CD4-positive, alpha-beta T cell (primary cell): ENCODE results near the gene SENP8. TPM values are rescaled to one million over a fixed set of nuclear protein-coding genes. Genes with fewer than 3 reads are reported as not detected.

Source experiments
- ATAC-seq: fragments of 200-7000 bp; cut with Tn5 transposase; one replicate; pipeline ENCODE4 v1.10.0; 2022; ENCODE audit warnings: mild to moderate bottlenecking; ENCODE audit not compliant: poor library complexity
- CTCF ChIA-PET: fragments of 350-600 bp; sonication (Branson Sonifier 250); formaldehyde crosslinking; loops from one replicate; lab custom pipeline; 2021; ENCODE audit warnings: antibody characterized with exemption, inconsistent platforms; lab: Charles Lee
- POLR2A ChIA-PET: fragments of 350-600 bp; sonication (Branson Sonifier 250); formaldehyde crosslinking; loops from one replicate; lab custom pipeline; 2021; ENCODE audit warnings: antibody characterized with exemption, inconsistent platforms; lab: Charles Lee
- DNase-seq, 14 experiments: peaks; one replicate each; pipeline ENCODE4 v3.0.0-alpha.2; 2013 to 2020; ENCODE audit warnings: mixed read lengths in 2 of 14
- H3K27ac ChIP-seq, 2 donors: one replicate each; pipeline versions ENCODE4 v1.5.1 to v1.7.0; 2013; ENCODE audit warnings: low read length in 2 of 2, low read depth in 1 of 2, mild to moderate bottlenecking in 1 of 2
- H3K27me3 ChIP-seq, 2 experiments: 1 replicate in 1 of 2; 2 replicates in 1 of 2; pipeline versions ENCODE4 v1.6.1 to v1.7.0; 2013; ENCODE audit warnings: low read length in 2 of 2, control low read depth in 1 of 2, mild to moderate bottlenecking in 1 of 2, moderate library complexity in 1 of 2; ENCODE audit not compliant: insufficient read depth in 2 of 2, control insufficient read depth in 1 of 2
- H3K36me3 ChIP-seq: one replicate; pipeline ENCODE4 v1.6.1; 2013; ENCODE audit warnings: low read length, control low read depth; ENCODE audit not compliant: insufficient read depth
- H3K4me1 ChIP-seq: one replicate; pipeline ENCODE4 v1.6.1; 2013; ENCODE audit warnings: low read length, control low read depth; ENCODE audit not compliant: insufficient read depth
- H3K4me3 ChIP-seq: one replicate; pipeline ENCODE4 v1.5.1; 2013; ENCODE audit warnings: mild to moderate bottlenecking, low read length, moderate library complexity
- H3K9me3 ChIP-seq, 2 experiments: 1 replicate in 1 of 2; 2 replicates in 1 of 2; pipeline versions ENCODE4 v1.6.1 to v1.7.0; 2013; ENCODE audit warnings: low read length in 2 of 2, mild to moderate bottlenecking in 2 of 2, control low read depth in 1 of 2, moderate library complexity in 1 of 2; ENCODE audit not compliant: control insufficient read depth in 1 of 2, insufficient read depth in 1 of 2
- H3K27ac Mint-ChIP-seq: one replicate; pipeline ENCODE4 v1.8.0; 2020; ENCODE audit warnings: mixed read lengths
- H3K27me3 Mint-ChIP-seq: one replicate; pipeline ENCODE4 v1.8.0; 2021; ENCODE audit warnings: mixed read lengths
- H3K36me3 Mint-ChIP-seq: one replicate; pipeline ENCODE4 v1.8.0; 2021; ENCODE audit warnings: low read depth, mixed read lengths
- H3K4me1 Mint-ChIP-seq: one replicate; pipeline ENCODE4 v1.8.0; 2021; ENCODE audit warnings: low read depth, mixed read lengths
- H3K4me3 Mint-ChIP-seq: one replicate; pipeline ENCODE4 v1.8.0; 2020; ENCODE audit warnings: mild to moderate bottlenecking, mixed read lengths
- H3K9me3 Mint-ChIP-seq: one replicate; pipeline ENCODE4 v1.8.0; 2020; ENCODE audit warnings: mixed read lengths
- intact Hi-C, 2 experiments: fragments of 100-400 bp; cut with DNase I in 1 of 2; cut with micrococcal nuclease in 1 of 2; formaldehyde crosslinking; loops; one replicate each; pipeline versions ENCODE4 v1.15.1 to v1.9.0; 2023 to 2025; cut with DNase I, micrococcal nuclease
- total RNA-seq, 174 experiments: library from RNA in 2 of 174; stranded (reverse) in 2 of 174; gene quantifications; one replicate each; pipeline ENCODE4 v1.2.3 and lab custom pipeline; 2021 to 2026
- TF ChIP-seq, protein P1 (sequence below): fragments of 200-600 bp; IDR thresholded peaks from one replicate; pipeline ENCODE4 v1.8.0; 2022; ENCODE audit warnings: antibody characterized with exemption, mild to moderate bottlenecking

Gene SENP8
- total RNA-seq, 2 experiments from 2014 or later, result 0.14 TPM; not detected in 1

DNA sequence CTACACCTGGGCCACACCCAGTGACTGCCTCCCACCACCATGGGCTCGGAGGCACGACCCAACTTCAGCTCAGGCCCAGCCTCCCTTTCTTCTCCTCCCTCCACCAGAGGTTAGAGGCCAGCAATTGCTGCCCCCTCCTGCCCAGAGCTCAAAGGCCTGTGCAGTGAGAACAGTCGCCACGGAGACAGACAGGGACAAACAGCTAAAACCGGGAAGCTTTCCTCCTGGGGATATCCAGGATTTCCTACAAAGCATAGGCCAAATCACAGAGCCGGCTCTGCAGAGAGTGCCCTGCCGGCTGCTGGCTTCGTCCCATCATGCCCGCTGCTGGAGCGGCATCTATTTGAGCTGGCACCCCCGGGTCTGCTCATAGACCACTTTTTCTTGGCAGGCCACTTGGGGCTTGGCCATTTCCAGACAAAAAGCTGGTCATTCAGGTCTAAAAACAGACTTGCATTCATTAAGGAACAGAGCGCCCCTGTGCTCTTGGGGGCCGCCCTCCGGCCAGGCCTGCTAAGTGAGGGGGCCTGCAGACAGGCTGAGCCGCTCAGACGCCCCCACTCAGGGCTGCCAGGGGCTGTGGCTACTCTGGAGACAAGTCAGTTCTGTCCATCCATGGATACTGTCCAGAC is 61.9 kb downstream of the SENP8 start:
- no peak overlapping the region for H3K4me3 Mint-ChIP-seq
- ChIA-PET CTCF (no interaction called here), POLR2A (interaction anchor here (0.6 kb wide), 1 partner anchor 263 kb away, joined by 5 read pairs; no protein-coding TSS in a partner anchor)
- Histone ChIP-seq H3K36me3 (no peaks in the 10 kb centered on the region), H3K27me3 (peaks cover 21 to 22% of the 10 kb centered on the region in 2 experiments), H3K4me3 (no peak overlapping the region), H3K9me3 (no peaks in the 10 kb centered on the region), H3K4me1 (no peaks in the 10 kb centered on the region), H3K27ac (no peak overlapping the region)
- H3K36me3 Mint-ChIP-seq, result no peaks in the 10 kb centered on the region
- intact Hi-C loops, result no loop called here
- no peak for DNase-seq
- H3K27ac Mint-ChIP-seq, result no peak overlapping the region
- no peaks in the 10 kb centered on the region for H3K9me3 Mint-ChIP-seq
- peaks cover 35% of the 10 kb centered on the region for H3K27me3 Mint-ChIP-seq
- TF ChIP-seq, protein P1, sequence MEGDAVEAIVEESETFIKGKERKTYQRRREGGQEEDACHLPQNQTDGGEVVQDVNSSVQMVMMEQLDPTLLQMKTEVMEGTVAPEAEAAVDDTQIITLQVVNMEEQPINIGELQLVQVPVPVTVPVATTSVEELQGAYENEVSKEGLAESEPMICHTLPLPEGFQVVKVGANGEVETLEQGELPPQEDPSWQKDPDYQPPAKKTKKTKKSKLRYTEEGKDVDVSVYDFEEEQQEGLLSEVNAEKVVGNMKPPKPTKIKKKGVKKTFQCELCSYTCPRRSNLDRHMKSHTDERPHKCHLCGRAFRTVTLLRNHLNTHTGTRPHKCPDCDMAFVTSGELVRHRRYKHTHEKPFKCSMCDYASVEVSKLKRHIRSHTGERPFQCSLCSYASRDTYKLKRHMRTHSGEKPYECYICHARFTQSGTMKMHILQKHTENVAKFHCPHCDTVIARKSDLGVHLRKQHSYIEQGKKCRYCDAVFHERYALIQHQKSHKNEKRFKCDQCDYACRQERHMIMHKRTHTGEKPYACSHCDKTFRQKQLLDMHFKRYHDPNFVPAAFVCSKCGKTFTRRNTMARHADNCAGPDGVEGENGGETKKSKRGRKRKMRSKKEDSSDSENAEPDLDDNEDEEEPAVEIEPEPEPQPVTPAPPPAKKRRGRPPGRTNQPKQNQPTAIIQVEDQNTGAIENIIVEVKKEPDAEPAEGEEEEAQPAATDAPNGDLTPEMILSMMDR, result no peak
- no peak for ATAC-seq
- no peaks in the 10 kb centered on the region for H3K4me1 Mint-ChIP-seq

DNA sequence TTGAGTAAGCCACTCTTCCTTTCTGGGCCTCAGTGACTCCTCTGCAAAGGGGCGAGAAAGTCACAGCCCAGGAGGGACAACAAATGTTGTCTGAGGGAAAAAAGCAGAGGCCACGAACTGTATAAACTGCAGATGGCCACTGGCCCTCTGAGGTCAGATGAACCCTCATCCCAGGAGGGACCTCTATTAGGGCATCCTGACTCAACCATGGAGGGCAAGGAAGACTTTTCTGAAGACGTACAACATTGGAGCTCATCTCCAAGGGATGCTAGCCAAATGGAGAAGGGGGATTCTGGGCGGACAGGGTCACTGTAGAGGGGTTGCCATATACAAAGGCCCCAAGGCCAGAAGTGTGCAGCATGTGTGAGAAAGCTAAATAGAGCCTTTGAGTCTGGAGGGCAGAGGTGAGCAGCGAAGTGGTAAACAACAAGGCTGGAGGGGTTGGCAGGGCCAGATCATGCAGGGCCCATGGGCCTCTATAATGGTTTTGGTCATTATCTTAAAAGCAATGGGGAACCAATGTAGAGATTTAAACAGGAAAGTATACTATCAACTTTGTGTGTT is 62.6 kb downstream of the SENP8 start:
- Mint-ChIP-seq H3K27ac (no peak overlapping the region), H3K27me3 (peaks cover 42% of the 10 kb centered on the region), H3K4me3 (no peak overlapping the region), H3K4me1 (no peaks in the 10 kb centered on the region), H3K36me3 (no peaks in the 10 kb centered on the region), H3K9me3 (no peaks in the 10 kb centered on the region)
- CTCF ChIA-PET, result no interaction called here
- TF ChIP-seq, protein P1, result no peak
- H3K4me3 ChIP-seq, result no peak overlapping the region
- intact Hi-C loops, result no loop called here
- H3K36me3 ChIP-seq, result no peaks in the 10 kb centered on the region
- H3K27me3 ChIP-seq, result peaks cover 21 to 23% of the 10 kb centered on the region in 2 experiments
- no peak for DNase-seq
- H3K27ac ChIP-seq, result no peak overlapping the region
- ATAC-seq, result no peak
- POLR2A ChIA-PET, result interaction anchor here (0.6 kb wide), 1 partner anchor 263 kb away, joined by 5 read pairs; no protein-coding TSS in a partner anchor
- H3K4me1 ChIP-seq, result no peaks in the 10 kb centered on the region
- H3K9me3 ChIP-seq, result no peaks in the 10 kb centered on the region

DNA sequence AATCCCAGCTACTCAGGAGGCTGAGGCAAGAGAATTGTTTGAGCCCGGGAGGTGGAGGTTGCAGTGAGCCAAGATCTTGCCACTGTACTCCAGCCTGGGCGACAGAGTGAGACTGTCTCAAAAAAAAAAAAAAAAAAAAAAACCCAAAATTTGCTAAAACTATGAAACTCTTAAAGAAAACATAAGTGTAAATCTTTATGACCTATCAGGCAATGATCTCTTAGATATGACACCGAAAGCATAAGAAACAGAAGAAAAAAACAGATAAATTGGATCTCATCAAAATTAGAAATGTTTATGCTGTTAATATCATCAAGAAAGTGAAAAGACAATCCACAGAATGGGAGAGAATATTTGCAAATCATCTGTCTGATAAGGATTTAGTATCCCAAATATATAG is 64.0 kb downstream of the SENP8 start:
- H3K9me3 Mint-ChIP-seq, result no peaks in the 10 kb centered on the region
- H3K27ac ChIP-seq, result no peak overlapping the region

More for the DNA sequence above, 64.0 kb downstream of the SENP8 start:
- no peaks in the 10 kb centered on the region for H3K9me3 ChIP-seq
- H3K27me3 Mint-ChIP-seq, result peaks cover 42% of the 10 kb centered on the region
- no peaks in the 10 kb centered on the region for H3K36me3 Mint-ChIP-seq
- DNase-seq (no peak), ATAC-seq (no peak)
- TF ChIP-seq, protein P1, result no peak
- no peak overlapping the region for H3K4me3 ChIP-seq
- ChIA-PET POLR2A (no interaction called here), CTCF (no interaction called here)
- H3K27me3 ChIP-seq, result peaks cover 21 to 23% of the 10 kb centered on the region in 2 experiments
- H3K4me1 Mint-ChIP-seq, result no peaks in the 10 kb centered on the region
- H3K27ac Mint-ChIP-seq, result no peak overlapping the region
- no peaks in the 10 kb centered on the region for H3K4me1 ChIP-seq
- H3K36me3 ChIP-seq, result no peaks in the 10 kb centered on the region
- no peak overlapping the region for H3K4me3 Mint-ChIP-seq
- intact Hi-C loops, result no loop called here
